IMR-90 (cell line): Measurements from ENCODE around the gene FABP6. TPM values are rescaled to one million over a fixed set of nuclear protein-coding genes. Genes with fewer than 3 reads are reported as not detected.

Experiments used
- ATAC-seq: fragments of 200-7000 bp; cut with Tn5 transposase; 2 replicates; pipeline ENCODE4 v1.9.1; 2020; ENCODE audit warnings: low read depth, mild to moderate bottlenecking, moderate library complexity
- BruUV-seq: library from RNA; stranded (reverse); fragments of 400-500 nt; replicated peaks from 2 replicates; lab custom pipeline; 2021; lab: Mats Ljungman, UMichigan
- CTCF ChIA-PET: fragments of 300-600 bp; formaldehyde crosslinking; extraction: SDS; loops from one replicate; lab custom pipeline; 2021; ENCODE audit warnings: antibody characterized with exemption; lab: Yijun Ruan, JAX
- POLR2A ChIA-PET: fragments of 300-600 bp; sonication (Branson Sonifier 250); formaldehyde crosslinking; loops from one replicate; lab custom pipeline; 2022; ENCODE audit warnings: antibody characterized with exemption; ENCODE audit not compliant: unreplicated experiment; lab: Charles Lee
- DNase-seq: peaks from one replicate; pipeline ENCODE4 v3.0.0; 2013
- H2AFZ ChIP-seq: replicated peaks from 2 replicates; pipeline ENCODE3; 2013; ENCODE audit warnings: low read length, mild to moderate bottlenecking; ENCODE audit not compliant: poor library complexity
- H2AK5ac ChIP-seq: 2 replicates; pipeline ENCODE4 v1.6.1; 2013; ENCODE audit warnings: low read depth, low read length, inconsistent platforms
- H2AK9ac ChIP-seq: replicated peaks from 2 replicates; pipeline ENCODE3; 2013; ENCODE audit warnings: mild to moderate bottlenecking, low read depth, low read length, moderate library complexity; ENCODE audit not compliant: poor library complexity
- H2BK120ac ChIP-seq: 2 replicates; pipeline ENCODE4 v1.6.1; 2013; ENCODE audit warnings: low read depth, low read length, inconsistent platforms
- H2BK15ac ChIP-seq: 3 replicates; pipeline ENCODE4 v1.6.1; 2013; ENCODE audit warnings: low read depth, low read length, inconsistent platforms
- H2BK20ac ChIP-seq: 2 replicates; pipeline ENCODE4 v1.6.1; 2013; ENCODE audit warnings: low read depth, mild to moderate bottlenecking, inconsistent platforms, low read length, moderate library complexity
- H2BK5ac ChIP-seq: 2 replicates; pipeline ENCODE4 v1.6.1; 2013; ENCODE audit warnings: mild to moderate bottlenecking, low read depth, low read length, inconsistent platforms; ENCODE audit not compliant: poor library complexity, severe bottlenecking
- H3K14ac ChIP-seq: replicated peaks from 2 replicates; pipeline ENCODE4 v1.6.1; 2013; ENCODE audit warnings: low read depth, low read length, inconsistent platforms
- H3K18ac ChIP-seq: 2 replicates; pipeline ENCODE4 v1.6.1; 2013; ENCODE audit warnings: low read depth, low read length, control low read depth
- H3K23ac ChIP-seq: 2 replicates; pipeline ENCODE4 v1.6.1; 2013; ENCODE audit warnings: low read depth, low read length, inconsistent platforms
- H3K27ac ChIP-seq: 2 replicates; pipeline ENCODE4 v1.5.1; 2013; ENCODE audit warnings: mild to moderate bottlenecking, control low read depth, low read length; ENCODE audit not compliant: insufficient read depth
- H3K27me3 ChIP-seq: 2 replicates; pipeline ENCODE4 v1.6.1; 2013; ENCODE audit warnings: low read length; ENCODE audit not compliant: control insufficient read depth, insufficient read depth
- H3K36me3 ChIP-seq: 2 replicates; pipeline ENCODE4 v1.6.1; 2013; ENCODE audit warnings: low read length, mixed read lengths; ENCODE audit not compliant: control insufficient read depth, insufficient read depth
- H3K4ac ChIP-seq: 2 replicates; pipeline ENCODE4 v1.6.1; 2013; ENCODE audit warnings: low read depth, low read length, inconsistent platforms
- H3K4me1 ChIP-seq: 2 replicates; pipeline ENCODE4 v1.6.1; 2013; ENCODE audit warnings: low read length, mixed read lengths; ENCODE audit not compliant: control insufficient read depth, insufficient read depth
- H3K4me2 ChIP-seq: 2 replicates; pipeline ENCODE4 v1.6.1; 2013; ENCODE audit warnings: low read depth, mild to moderate bottlenecking, control low read depth, low read length, moderate library complexity
- H3K4me3 ChIP-seq: 2 replicates; pipeline ENCODE4 v1.5.1; 2013; ENCODE audit warnings: low read depth, mild to moderate bottlenecking, control low read depth, low read length, moderate library complexity; ENCODE audit not compliant: insufficient read depth
- H3K56ac ChIP-seq: 2 replicates; pipeline ENCODE4 v1.6.1; 2013; ENCODE audit warnings: low read length, inconsistent platforms; ENCODE audit not compliant: insufficient read depth; ENCODE audit errors: extremely low read depth
- H3K79me1 ChIP-seq, 2 experiments: 2 replicates each; pipeline ENCODE4 v1.6.1; 2013; ENCODE audit warnings: low read length in 2 of 2, inconsistent platforms in 1 of 2, low read depth in 1 of 2
- H3K9ac ChIP-seq: 2 replicates; pipeline ENCODE4 v1.6.1; 2013; ENCODE audit warnings: low read depth, low read length, control low read depth
- H3K9me1 ChIP-seq: 2 replicates; pipeline ENCODE4 v1.6.1; 2013; ENCODE audit warnings: low read length, inconsistent platforms; ENCODE audit not compliant: insufficient read depth
- H3K9me3 ChIP-seq: 2 replicates; pipeline ENCODE4 v1.6.1; 2013; ENCODE audit warnings: low read length; ENCODE audit not compliant: control insufficient read depth, insufficient read depth
- H4K20me1 ChIP-seq: 2 replicates; pipeline ENCODE4 v1.6.1; 2013; ENCODE audit warnings: low read length, inconsistent platforms; ENCODE audit not compliant: insufficient read depth
- H4K5ac ChIP-seq: 2 replicates; pipeline ENCODE4 v1.6.1; 2013; ENCODE audit warnings: mild to moderate bottlenecking, low read depth, low read length, control low read depth
- H4K8ac ChIP-seq, 2 experiments: 2 replicates each; pipeline ENCODE4 v1.6.1; 2013; ENCODE audit warnings: low read depth in 2 of 2, low read length in 2 of 2, control low read depth in 1 of 2, inconsistent platforms in 1 of 2
- H4K91ac ChIP-seq: 2 replicates; pipeline ENCODE4 v1.6.1; 2013; ENCODE audit warnings: low read depth, low read length, inconsistent platforms; ENCODE audit not compliant: insufficient read depth
- BHLHE40 ChIP-seq: fragments of 150-350 bp; IDR thresholded peaks from 2 replicates; pipeline ENCODE4 v1.6.1; 2016; ENCODE audit warnings: mild to moderate bottlenecking, low read depth, low read length
- CHD1 ChIP-seq: IDR thresholded peaks from 2 replicates; pipeline ENCODE4 v1.6.1; 2012; ENCODE audit warnings: low read depth, low read length, improper control_type of control experiment
- ELK1 ChIP-seq: fragments of 150-350 bp; IDR thresholded peaks from 2 replicates; pipeline ENCODE4 v1.6.1; 2016; ENCODE audit warnings: low read depth, mild to moderate bottlenecking, low read length, moderate library complexity, borderline replicate concordance
- NFE2L2 ChIP-seq: fragments of 150-350 bp; IDR thresholded peaks from 2 replicates; pipeline ENCODE4 v1.6.1; 2016; ENCODE audit warnings: low read depth, mild to moderate bottlenecking, low read length
- POLR2A ChIP-seq: IDR thresholded peaks from 2 replicates; pipeline ENCODE4 v1.6.1; 2012; ENCODE audit warnings: mild to moderate bottlenecking, low read depth, low read length
- RCOR1 ChIP-seq: IDR thresholded peaks from 2 replicates; pipeline ENCODE4 v1.6.1; 2012; ENCODE audit warnings: mild to moderate bottlenecking, low read length, improper control_type of control experiment; ENCODE audit not compliant: insufficient replicate concordance
- RFX5 ChIP-seq: IDR thresholded peaks from 2 replicates; pipeline ENCODE4 v1.8.0; 2012; ENCODE audit warnings: low read depth, mild to moderate bottlenecking, low read length, moderate library complexity
- SMC3 ChIP-seq: fragments of 150-350 bp; IDR thresholded peaks from 2 replicates; pipeline ENCODE4 v1.6.1; 2016; ENCODE audit warnings: low read depth, mild to moderate bottlenecking, antibody characterized with exemption, low read length, moderate library complexity
- WGBS, 2 experiments: methylation state at CpG; one replicate each; pipeline versions ENCODE4 v1.1.5 to v1.1.7; 2013; ENCODE audit warnings: missing lambda C conversion rate in 2 of 2; ENCODE audit not compliant: insufficient read length in 1 of 2; ENCODE audit errors: extremely low coverage in 2 of 2; 5-methylcytosine and 5-hydroxymethylcytosine counted together
- dilution Hi-C: fragments of 300-500 bp; cut with HindIII; formaldehyde crosslinking; loops from one replicate; pipeline ENCODE4 v1.14.3; 2018; ENCODE audit warnings: low sequenced_read_pairs; ENCODE audit not compliant: unreplicated experiment
- in situ Hi-C: fragments of 300-500 bp; cut with MboI; formaldehyde crosslinking; loops from 3 replicates; pipeline ENCODE4 v1.14.3; 2019; ENCODE audit warnings: low sequenced_read_pairs, inconsistent platforms, mixed read lengths
- intact Hi-C: fragments of 100-400 bp; cut with micrococcal nuclease; formaldehyde crosslinking; loops from 2 replicates; pipeline ENCODE4 v1.10.0; 2022
- polyA plus RNA-seq, 3 experiments: library from polyadenylated mRNA; depleted of rRNA; stranded (reverse); fragments of >200 nt; gene quantifications; 2 replicates each; pipeline ENCODE4 v1.2.3, GENCODE V29; 2012; ENCODE audit warnings: low replicate concordance in 1 of 3
- total RNA-seq: library from RNA; depleted of rRNA; stranded (reverse); fragments of >200 nt; gene quantifications from 2 replicates; pipeline ENCODE4 v1.2.3, GENCODE V29; 2012

The FABP6 gene
- total and polyA plus RNA-seq, 2 of the 4 experiments (the other 2 are of a cell fraction) = not detected

- Histone ChIP-seq H3K4ac (no peak overlapping the region), H3K36me3 (peaks cover 16% of the 10 kb centered on the region), H3K56ac (no peak overlapping the region), H3K27me3 (no peaks in the 10 kb centered on the region), H3K14ac (no peak overlapping the region), H2BK5ac (no peak overlapping the region), H3K27ac (no peak overlapping the region), H3K9ac (no peak overlapping the region), H4K5ac (no peak overlapping the region), H3K4me1 (no peaks in the 10 kb centered on the region), H4K8ac (no peak overlapping the region), H2AK9ac (no peak overlapping the region), H3K79me1 (no peaks in the 10 kb centered on the region), H3K9me1 (no peaks in the 10 kb centered on the region), H2AK5ac (no peak overlapping the region), H2BK20ac (no peak overlapping the region), H3K4me3 (no peak overlapping the region), H3K4me2 (no peak overlapping the region), H4K91ac (no peak overlapping the region), H2BK120ac (no peak overlapping the region), H2BK15ac (no peak overlapping the region), H2AFZ (no peak overlapping the region), H3K9me3 (no peaks in the 10 kb centered on the region), H4K20me1 (no peaks in the 10 kb centered on the region), H3K23ac (no peak overlapping the region), H3K18ac (no peak overlapping the region)
- ChIA-PET POLR2A (no interaction called here), CTCF (interaction anchor here (1.0 kb wide), 1 partner anchor 10 kb away, joined by 3 read pairs; no protein-coding TSS in a partner anchor)
- DNase-seq (no peak), ATAC-seq (no peak)
- intact Hi-C loops (no loop called here), in situ Hi-C loops (no loop called here), dilution Hi-C loops (no loop called here)
- WGBS, 2 experiments = no CpG with 5 or more reads among the region's 9 CpGs
- no peak for TF ChIP-seq CHD1
- TF ChIP-seq NFE2L2 = no peak
- no peak for TF ChIP-seq ELK1
- TF ChIP-seq RFX5 = no peak
- TF ChIP-seq POLR2A = no peak
- no peak for TF ChIP-seq RCOR1
- no peak for TF ChIP-seq BHLHE40
- no peak for TF ChIP-seq SMC3
- no TSS peak for BruUV-seq
Measured at GRCh38 chr5:160252916-160253315, 23.6 kb downstream of the FABP6 start.
